Measurements from ENCODE around the gene KCNG2. TPM values are rescaled to one million over a fixed set of nuclear protein-coding genes. Genes with fewer than 3 reads are reported as not detected.

Gene KCNG2
- total and polyA plus RNA-seq, 2 of the 8 experiments (the other 6 are each of a cell fraction or from before 2014, with no cell fraction given): 0.19 to 0.74 TPM

DNA sequence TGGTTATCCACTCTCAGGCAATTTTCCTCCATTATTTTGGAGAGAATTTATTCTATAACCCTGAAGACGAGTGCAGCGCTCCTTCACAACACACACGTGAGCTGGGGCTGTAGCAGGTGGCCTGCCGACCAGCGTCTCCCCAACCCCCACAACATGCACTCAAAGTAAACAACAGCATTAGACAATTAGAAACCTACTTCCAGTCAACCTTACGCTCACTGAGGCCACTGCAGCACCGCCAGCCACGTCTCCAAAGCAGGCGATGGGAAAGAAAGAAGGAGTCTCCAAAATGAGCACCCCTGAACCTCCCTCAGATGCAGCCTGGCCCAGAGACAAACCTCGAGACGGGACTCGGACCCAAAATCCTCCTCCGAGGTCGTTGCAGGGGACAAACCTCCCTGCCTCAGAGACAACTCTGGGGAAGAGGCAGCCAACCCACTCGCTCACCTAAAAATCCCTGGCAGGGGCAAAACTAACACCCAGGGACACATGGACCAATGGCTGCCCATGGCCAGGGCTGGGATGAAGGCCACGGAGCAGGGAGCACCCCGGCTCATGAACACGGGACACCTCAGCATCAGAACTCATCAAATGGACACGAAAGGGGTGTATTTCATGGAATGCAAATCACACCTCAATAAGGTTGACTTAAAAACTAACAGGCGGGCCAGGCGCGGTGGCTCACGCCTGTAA, 151.1 kb downstream of the KCNG2 start:
- H2AFZ ChIP-seq (ENCODE audit: low read length): no peak overlapping the region
- peaks cover 0 to 6% of the 10 kb centered on the region in 2 experiments; a peak in 1 of 4 replicates for H3K79me2 ChIP-seq (ENCODE audit: control insufficient read depth in 1 of 2, insufficient read depth in 2 of 2, low read length in 2 of 2)
- POLR2A ChIA-PET (ENCODE audit: partially characterized antibody): no interaction called here
- H4K5ac ChIP-seq (ENCODE audit: insufficient read length, low read depth, low read length): no peak overlapping the region
- H3K4me1 ChIP-seq (replicated peaks in 1 of 4; ENCODE audit: control insufficient read depth in 3 of 4, insufficient read depth in 4 of 4, low read length in 3 of 4): peaks cover 0 to 18% (median 11%) of the 10 kb centered on the region in 4 experiments; a peak in 6 of 7 replicates
- no peaks in the 10 kb centered on the region for H3K9me3 ChIP-seq (ENCODE audit: insufficient read depth in 2 of 2, low read depth in 1 of 2, low read length in 1 of 2)
- peaks cover 14% of the 10 kb centered on the region; the same call in 1 of the 2 replicates for H3K23me2 ChIP-seq (ENCODE audit: low read depth, low read length)
- H3K4me3 ChIP-seq (ENCODE audit: extremely low read depth in 1 of 4, insufficient read depth in 2 of 4, low read depth in 3 of 4, low read length in 4 of 4): no peak overlapping the region
- no peak overlapping the region for H3K4ac ChIP-seq (replicated peaks; ENCODE audit: insufficient read length, low read depth, low read length)
- no peak for FAIRE-seq
- H3K4me2 ChIP-seq (ENCODE audit: insufficient read depth in 1 of 2, low read depth in 2 of 2, low read length in 2 of 2): no peak overlapping the region
- no peak overlapping the region for H2BK12ac ChIP-seq (ENCODE audit: low read depth, low read length)
- no peak overlapping the region for H2BK15ac ChIP-seq (ENCODE audit: low read length)
- H3K23ac ChIP-seq (ENCODE audit: insufficient read length): no peak overlapping the region
- H2BK120ac ChIP-seq (replicated peaks; ENCODE audit: low read depth, low read length): no peak overlapping the region
- CTCF ChIA-PET (ENCODE audit: partially characterized antibody): interaction anchor here (0.9 to 4.4 kb wide), 4 partner anchors 11 to 33 kb away, joined by 3 to 19 read pairs (median 9); no protein-coding TSS in a partner anchor
- H4K20me1 ChIP-seq (replicated peaks in 1 of 2; ENCODE audit: control insufficient read depth in 1 of 2, insufficient read depth in 2 of 2, low read length in 2 of 2): peaks cover 5 to 15% of the 10 kb centered on the region in 2 experiments
- WGBS, 2 experiments (ENCODE audit: extremely low coverage in 1 of 2, insufficient coverage in 1 of 2, insufficient read length in 1 of 2, insufficient replicate concordance in 2 of 2, low coverage in 1 of 2, low lambda C conversion rate in 2 of 2, missing lambda C conversion rate in 1 of 2): 85% methylated on average over 23 of the region's 23 CpGs; no CpG with 5 or more reads in 1 of the 2 experiments
- H3K14ac ChIP-seq (ENCODE audit: insufficient read length): no peak overlapping the region
- peaks cover 6 to 32% (median 27%) of the 10 kb centered on the region in 4 experiments for H3K27me3 ChIP-seq (replicated peaks in 1 of 4; ENCODE audit: control insufficient read depth in 3 of 4, extremely low read depth in 1 of 4, insufficient read depth in 3 of 4, low read length in 3 of 4)
- H3K36me3 ChIP-seq (ENCODE audit: control insufficient read depth in 2 of 4, insufficient read depth in 4 of 4, low read length in 3 of 4): no peaks in the 10 kb centered on the region
- no peak for DNase-seq (ENCODE audit: low read depth in 1 of 2, low spot score in 2 of 2)
- peaks cover 3% of the 10 kb centered on the region; the same call in 1 of the 2 replicates for H3K79me1 ChIP-seq (ENCODE audit: low read depth, low read length)
- H3K18ac ChIP-seq (ENCODE audit: extremely low read depth, low read length): no peak overlapping the region
- H3K9ac ChIP-seq (replicated peaks in 1 of 4; ENCODE audit: extremely low read depth in 1 of 4, low read depth in 3 of 4, low read length in 3 of 4): no peak overlapping the region
- H2BK5ac ChIP-seq (ENCODE audit: low read depth, low read length): no peak overlapping the region
- TF ChIP-seq BRCA1 (IDR thresholded peaks at IDR 0.05; ENCODE audit: low read depth, low read length): no peak
- no peak for TF ChIP-seq GABPA (IDR thresholded peaks at IDR 0.05; ENCODE audit: borderline replicate concordance, insufficient read depth, low read length)
- H2BK20ac ChIP-seq (ENCODE audit: low read length): no peak overlapping the region
- H3K27ac ChIP-seq (ENCODE audit: low read depth, low read length): no peak overlapping the region
- H2AK5ac ChIP-seq (ENCODE audit: low read depth, low read length): no peak overlapping the region
- H3K56ac ChIP-seq (replicated peaks; ENCODE audit: insufficient read length, low read depth, low read length): no peak overlapping the region
- no peak overlapping the region for H4K8ac ChIP-seq (ENCODE audit: extremely low read depth, insufficient read depth, low read length)
- H4K91ac ChIP-seq (replicated peaks; ENCODE audit: insufficient read length, low read length): no peak overlapping the region

Data from H1 (cell line).